ENCODE measurements around the gene FUT4.
A peak's percentile ranks its signal among the peaks of the same experiment; 100 is the strongest.

Gene FUT4

DNA sequence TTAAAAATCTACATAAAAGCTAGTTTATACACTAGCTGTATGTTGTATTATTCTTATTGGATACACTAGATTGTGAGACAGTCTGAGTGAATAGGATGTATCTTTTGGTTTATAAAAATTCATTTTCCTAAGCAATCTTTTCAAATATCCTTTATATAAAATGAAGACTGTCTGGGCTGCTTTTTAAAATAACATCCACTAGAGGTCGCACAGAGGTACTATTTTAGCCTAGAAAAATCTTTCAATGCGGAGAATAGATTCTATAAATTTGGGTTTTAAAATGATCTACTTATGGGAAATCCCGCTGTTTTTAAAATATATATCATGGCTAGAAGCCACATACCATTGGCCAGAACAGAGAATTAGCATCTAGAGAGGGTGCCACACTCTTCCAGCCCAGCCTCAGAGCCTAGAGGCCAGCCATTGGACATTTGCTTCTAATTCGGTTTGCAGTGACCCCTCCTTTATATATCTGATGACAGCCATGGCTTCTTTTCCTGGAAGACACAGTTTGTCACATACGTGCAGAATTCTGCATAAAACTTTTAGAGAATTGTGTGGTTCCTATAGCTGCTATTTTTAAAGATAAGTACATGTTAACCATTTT is 24.1 kb upstream of the FUT4 start:
- DNase-seq (ENCODE audit: low spot score in 2 of 2), result peak; percentile 28 to 32
- in situ Hi-C loops (cut with MboI; ENCODE audit: low sequenced_read_pairs), result loop anchor here (10.0 to 25.0 kb wide), 2 partner anchors 85 to 632 kb away; no protein-coding TSS in a partner anchor
- H3K36me3 ChIP-seq (replicated peaks), result no peaks in the 10 kb centered on the region
- no peak overlapping the region for H3K4me3 ChIP-seq
- H3K4me1 ChIP-seq, result no peaks in the 10 kb centered on the region
- H3K9me3 ChIP-seq, result no peaks in the 10 kb centered on the region
- H3K27me3 ChIP-seq (ENCODE audit: low read depth), result peaks cover 18% of the 10 kb centered on the region

DNA sequence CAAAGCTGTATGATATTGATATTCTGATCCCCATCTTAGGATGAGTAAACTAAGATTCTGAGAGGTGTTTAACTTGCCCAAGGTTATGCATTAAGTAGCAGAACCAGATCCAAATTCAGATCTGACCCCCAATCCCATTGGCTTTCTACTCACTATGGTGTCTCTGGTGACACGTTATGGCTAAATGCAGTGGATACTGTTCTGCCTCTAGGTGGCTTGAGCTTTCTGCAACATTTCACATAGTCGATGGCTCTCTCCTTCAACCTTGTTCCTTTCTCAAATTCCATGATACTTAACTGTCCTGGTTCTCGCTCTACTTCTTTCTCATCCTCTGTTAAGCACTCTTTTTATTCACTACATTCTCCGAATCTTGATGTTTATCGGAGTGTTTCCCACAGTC is 22.0 kb upstream of the FUT4 start:
- no peak for DNase-seq (ENCODE audit: low spot score in 2 of 2)
- in situ Hi-C loops (cut with MboI; ENCODE audit: low sequenced_read_pairs), result loop anchor here (10.0 to 25.0 kb wide), 2 partner anchors 83 to 634 kb away; no protein-coding TSS in a partner anchor

DNA sequence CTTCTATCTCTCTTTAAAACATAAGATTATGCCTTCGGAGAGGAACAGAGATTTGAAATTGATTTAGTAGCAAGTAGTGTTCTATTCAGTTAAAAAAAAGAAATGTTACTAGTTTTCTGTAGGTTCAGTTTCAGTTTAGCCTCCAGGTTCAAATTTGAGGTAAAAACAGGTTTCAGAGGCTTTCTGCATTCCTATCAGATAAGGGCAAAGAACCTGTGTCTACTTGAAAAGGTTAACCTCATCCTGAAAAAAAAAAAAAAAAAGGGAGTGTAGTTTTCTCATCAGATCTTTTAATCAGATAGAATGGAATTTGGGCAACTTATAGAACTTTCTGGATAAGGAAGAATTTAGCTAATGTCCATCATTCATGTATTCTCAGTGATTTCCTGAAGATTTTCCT is 19.4 kb upstream of the FUT4 start:
- Histone ChIP-seq H3K36me3 (replicated peaks) (no peaks in the 10 kb centered on the region), H3K4me1 (no peaks in the 10 kb centered on the region), H3K9me3 (no peaks in the 10 kb centered on the region), H3K27me3 (ENCODE audit: low read depth) (peaks cover 12% of the 10 kb centered on the region; the same call in 1 of the 2 replicates), H3K4me3 (no peak overlapping the region)
- in situ Hi-C loops (cut with MboI; ENCODE audit: low sequenced_read_pairs), result loop anchor here (10.0 to 25.0 kb wide), 2 partner anchors 80 to 637 kb away; no protein-coding TSS in a partner anchor
- DNase-seq (ENCODE audit: low spot score in 2 of 2), result no peak

More for the DNA sequence above, 22.0 kb upstream of the FUT4 start:
- H3K4me3 ChIP-seq, result no peak overlapping the region
- peaks cover 13% of the 10 kb centered on the region for H3K27me3 ChIP-seq (ENCODE audit: low read depth)
- no peaks in the 10 kb centered on the region for H3K36me3 ChIP-seq (replicated peaks)
- H3K4me1 ChIP-seq, result no peaks in the 10 kb centered on the region
- H3K9me3 ChIP-seq, result no peaks in the 10 kb centered on the region

DNA sequence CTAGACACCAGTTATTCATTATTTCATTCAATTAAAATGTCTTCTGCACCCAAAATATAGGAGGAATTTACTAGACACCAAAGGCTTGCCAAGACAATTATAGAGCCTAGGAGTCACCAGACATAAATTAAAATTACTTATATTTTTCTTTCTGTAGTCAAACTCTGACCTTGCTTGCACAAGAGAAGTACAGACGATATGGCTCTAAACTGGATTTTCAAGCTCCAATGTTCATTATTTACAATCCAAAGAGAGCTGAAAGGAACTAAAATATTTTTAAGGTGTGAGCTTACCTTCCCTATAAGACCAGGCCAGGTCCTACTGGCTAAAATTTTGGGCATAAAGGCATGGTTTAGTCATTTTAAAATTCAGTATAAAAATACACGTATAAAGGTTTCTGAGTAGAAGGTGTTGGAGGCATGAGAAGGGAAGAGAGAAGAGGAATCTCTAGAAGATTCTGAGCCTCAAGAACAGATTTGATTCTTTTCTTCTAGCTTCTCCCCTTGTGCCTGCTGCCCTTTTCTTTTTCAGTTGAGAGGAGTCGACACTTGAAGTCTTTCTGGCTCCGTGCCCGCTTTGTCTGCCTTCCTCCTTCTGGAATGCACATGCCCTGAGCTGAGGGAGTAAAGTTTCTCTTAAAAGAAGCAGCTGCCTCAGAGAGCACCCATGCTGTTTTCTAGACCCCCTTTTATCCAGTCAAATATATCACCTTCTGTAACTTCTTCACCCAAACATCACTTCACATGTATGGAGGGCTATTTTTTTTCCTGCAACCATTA is 18.0 kb upstream of the FUT4 start:
- H3K36me3 ChIP-seq (replicated peaks), result no peaks in the 10 kb centered on the region
- H3K27me3 ChIP-seq (ENCODE audit: low read depth), result peaks cover 12% of the 10 kb centered on the region; the same call in 1 of the 2 replicates
- H3K4me1 ChIP-seq, result no peaks in the 10 kb centered on the region
- in situ Hi-C loops (cut with MboI; ENCODE audit: low sequenced_read_pairs), result loop anchor here (10.0 kb wide), 1 partner anchor 79 kb away; no protein-coding TSS in a partner anchor
- DNase-seq (ENCODE audit: low spot score in 2 of 2), result peak; percentile 18 to 67
- no peak overlapping the region for H3K4me3 ChIP-seq
- H3K9me3 ChIP-seq, result no peaks in the 10 kb centered on the region

DNA sequence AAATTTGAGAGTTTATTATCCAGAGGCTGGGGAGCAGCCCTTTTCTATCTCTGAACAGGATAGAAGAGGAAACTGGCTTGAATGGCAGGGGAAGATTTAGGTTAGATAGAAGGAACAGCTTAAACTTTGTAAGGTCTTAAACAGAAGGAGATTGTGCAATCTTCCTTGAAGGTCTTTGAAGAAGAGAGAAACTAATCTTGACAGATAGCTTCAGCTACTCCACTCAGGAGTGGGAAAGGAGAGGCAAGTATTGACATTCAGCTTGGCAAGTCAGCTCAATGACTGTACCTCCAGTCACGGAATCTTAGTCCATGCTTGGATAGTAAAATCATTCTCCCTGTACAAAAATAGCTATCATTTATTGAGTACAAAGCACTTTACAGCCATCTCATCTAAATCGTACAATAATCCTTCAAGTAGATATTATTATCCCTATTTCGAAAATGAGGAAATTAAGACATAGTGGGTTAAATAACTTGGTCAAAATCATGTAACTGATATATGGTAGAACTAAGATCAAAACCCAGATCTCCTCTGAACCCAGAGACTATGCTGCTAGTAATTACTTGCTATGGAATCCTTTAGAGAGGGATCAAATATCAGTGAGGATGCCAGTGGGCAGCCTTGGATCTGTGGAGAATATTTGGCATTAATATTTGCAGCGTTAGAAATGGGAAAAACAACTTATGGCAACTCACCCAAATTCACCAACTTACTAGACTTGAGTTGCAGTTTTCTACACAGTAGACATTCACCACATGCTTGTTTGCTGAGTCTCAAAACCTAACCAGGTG is 16.9 kb upstream of the FUT4 start:
- Histone ChIP-seq H3K36me3 (replicated peaks) (no peaks in the 10 kb centered on the region), H3K4me1 (no peaks in the 10 kb centered on the region), H3K4me3 (no peak overlapping the region), H3K9me3 (no peaks in the 10 kb centered on the region), H3K27me3 (ENCODE audit: low read depth) (peaks cover 12% of the 10 kb centered on the region; the same call in 1 of the 2 replicates)
- in situ Hi-C loops (cut with MboI; ENCODE audit: low sequenced_read_pairs), result loop anchor here (10.0 kb wide), 1 partner anchor 78 kb away; no protein-coding TSS in a partner anchor
- DNase-seq (ENCODE audit: low spot score in 2 of 2), result no peak

DNA sequence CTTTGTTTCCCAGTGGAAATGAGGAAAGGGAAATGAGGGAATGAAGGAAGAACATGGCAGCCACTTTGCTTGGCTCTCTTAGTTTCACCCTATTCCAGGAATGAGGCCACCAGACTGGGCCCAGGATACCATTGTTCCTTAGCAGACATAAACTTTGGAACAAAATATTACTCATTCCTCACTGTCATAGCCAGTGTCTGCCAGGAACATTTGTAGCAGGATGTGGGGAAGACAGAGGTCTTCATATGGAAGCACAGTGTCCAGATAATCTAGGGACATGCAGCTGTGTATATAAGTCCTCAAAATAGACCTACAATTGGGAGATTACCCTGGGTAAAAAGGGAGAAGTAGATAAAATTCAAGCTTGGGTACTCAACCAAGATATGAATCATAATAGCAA is 15.2 kb upstream of the FUT4 start:
- peaks cover 17% of the 10 kb centered on the region for H3K27me3 ChIP-seq (ENCODE audit: low read depth)
- H3K4me3 ChIP-seq, result no peak overlapping the region
- in situ Hi-C loops (cut with MboI; ENCODE audit: low sequenced_read_pairs), result loop anchor here (10.0 kb wide), 1 partner anchor 76 kb away; no protein-coding TSS in a partner anchor
- DNase-seq (ENCODE audit: low spot score in 2 of 2), result no peak
- no peaks in the 10 kb centered on the region for H3K4me1 ChIP-seq
- H3K9me3 ChIP-seq, result no peaks in the 10 kb centered on the region
- no peaks in the 10 kb centered on the region for H3K36me3 ChIP-seq (replicated peaks)

DNA sequence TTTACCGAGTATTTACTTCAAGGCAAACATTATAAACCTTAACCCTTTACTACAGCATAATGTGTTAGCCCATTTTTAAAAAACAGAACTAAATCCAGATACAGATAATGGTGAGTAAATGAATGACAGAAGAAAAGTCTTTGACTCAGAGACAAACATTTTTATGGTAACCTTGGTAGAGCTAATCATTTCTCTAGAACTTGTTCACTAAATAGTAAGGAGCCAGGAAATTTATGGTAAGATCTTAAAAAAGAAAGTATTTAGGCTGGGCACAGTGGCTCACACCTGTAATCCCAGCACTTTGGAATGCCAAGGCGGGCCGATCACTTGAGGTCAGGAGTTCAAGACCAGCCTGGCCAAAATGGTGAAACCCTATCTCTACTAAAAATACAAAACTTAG is 11.5 kb upstream of the FUT4 start:
- in situ Hi-C loops (cut with MboI; ENCODE audit: low sequenced_read_pairs), result no loop called here
- no peak for DNase-seq (ENCODE audit: low spot score in 2 of 2)
- Histone ChIP-seq H3K36me3 (replicated peaks) (no peaks in the 10 kb centered on the region), H3K4me3 (no peak overlapping the region), H3K27me3 (ENCODE audit: low read depth) (peaks cover 17% of the 10 kb centered on the region), H3K4me1 (no peaks in the 10 kb centered on the region), H3K9me3 (no peaks in the 10 kb centered on the region)

DNA sequence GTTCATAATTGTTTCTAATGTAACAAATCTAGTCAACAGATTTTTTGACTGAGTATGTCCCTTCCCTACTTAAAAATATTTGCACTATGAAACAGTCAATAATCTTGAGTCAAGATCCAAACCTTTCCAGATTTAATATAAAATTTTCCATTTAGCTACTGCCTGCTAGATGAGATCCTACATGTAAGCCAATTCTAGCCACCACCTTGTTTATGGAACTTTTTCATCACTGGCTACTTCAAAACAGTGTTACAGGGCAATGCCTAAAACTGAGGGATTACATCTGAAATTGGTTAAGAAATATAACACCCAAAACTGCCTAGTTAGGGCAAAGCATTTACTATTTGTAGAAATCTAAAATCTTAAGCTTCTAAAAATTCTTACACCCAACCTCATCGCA is 10.5 kb upstream of the FUT4 start:
- H3K4me3 ChIP-seq, result no peak overlapping the region
- H3K36me3 ChIP-seq (replicated peaks), result no peaks in the 10 kb centered on the region
- no peaks in the 10 kb centered on the region for H3K9me3 ChIP-seq
- peaks cover 16% of the 10 kb centered on the region for H3K27me3 ChIP-seq (ENCODE audit: low read depth)
- no peaks in the 10 kb centered on the region for H3K4me1 ChIP-seq
- DNase-seq (ENCODE audit: low spot score in 2 of 2), result no peak
- in situ Hi-C loops (cut with MboI; ENCODE audit: low sequenced_read_pairs), result no loop called here

DNA sequence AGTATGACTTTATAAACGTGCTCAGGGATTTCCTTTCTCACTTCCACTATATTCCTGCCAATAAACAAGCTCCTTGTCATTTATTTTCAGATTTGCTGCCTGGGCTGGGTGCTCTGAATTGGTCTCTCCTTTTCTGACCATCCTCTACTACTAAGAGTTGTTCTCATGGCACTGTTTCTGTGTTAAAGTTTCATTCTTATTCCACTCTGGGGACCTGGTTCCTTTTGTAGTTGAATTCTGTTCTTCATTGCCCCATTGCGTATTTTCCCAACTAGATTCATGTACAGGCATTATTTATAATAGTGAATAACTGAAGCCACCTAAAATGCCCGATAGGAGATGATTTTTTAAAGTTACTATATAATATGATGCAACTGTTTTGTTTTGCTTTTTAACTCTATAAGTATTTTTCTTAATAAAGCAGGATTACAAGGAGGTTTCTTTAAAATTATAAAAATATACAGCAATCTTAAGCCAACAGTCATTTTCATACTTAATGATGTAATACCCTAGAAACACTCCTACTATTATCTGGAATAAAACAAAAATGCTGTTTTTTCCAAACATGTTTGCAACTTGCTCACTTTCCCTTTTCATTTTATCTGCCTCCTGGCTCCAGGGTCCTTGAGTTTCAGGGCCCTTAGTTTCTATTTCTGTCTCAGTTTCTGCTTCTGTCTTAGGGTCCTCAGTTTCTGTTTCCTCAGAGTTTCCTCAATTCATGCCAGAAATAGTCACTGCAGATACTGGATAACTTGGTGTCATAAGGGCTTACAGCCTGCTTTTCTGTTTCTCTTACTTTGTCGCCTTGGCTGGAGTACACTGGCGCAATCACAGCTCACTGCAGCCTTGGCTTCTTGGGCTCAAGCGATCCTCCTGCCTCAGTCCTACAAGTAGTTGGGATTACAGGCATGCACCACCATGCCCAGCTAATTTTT is 9.8 kb upstream of the FUT4 start:
- Histone ChIP-seq H3K36me3 (replicated peaks) (no peaks in the 10 kb centered on the region), H3K4me3 (no peak overlapping the region), H3K4me1 (no peaks in the 10 kb centered on the region), H3K9me3 (no peaks in the 10 kb centered on the region), H3K27me3 (ENCODE audit: low read depth) (peaks cover 16% of the 10 kb centered on the region)
- in situ Hi-C loops (cut with MboI; ENCODE audit: low sequenced_read_pairs), result no loop called here
- no peak for DNase-seq (ENCODE audit: low spot score in 2 of 2)

DNA sequence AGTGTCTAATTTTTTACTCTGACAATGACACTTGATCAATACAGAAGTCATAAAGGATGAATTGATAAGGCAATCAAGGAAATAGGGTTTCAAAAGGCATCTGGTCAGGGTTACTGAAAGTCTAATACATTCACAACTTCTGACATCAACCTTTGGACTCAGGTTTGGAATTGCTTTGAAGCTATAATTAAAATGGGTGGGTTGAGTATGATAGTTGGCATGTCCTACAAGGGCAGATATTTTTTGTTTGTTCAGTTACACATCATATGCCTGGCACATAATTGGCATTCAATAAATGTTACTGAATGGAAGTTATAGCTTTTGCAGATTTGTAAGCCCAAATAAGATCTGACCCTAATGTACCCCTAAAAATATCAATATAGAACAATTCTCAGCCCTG is 7.3 kb upstream of the FUT4 start:
- no peak for DNase-seq (ENCODE audit: low spot score in 2 of 2)
- no peaks in the 10 kb centered on the region for H3K4me1 ChIP-seq
- H3K27me3 ChIP-seq (ENCODE audit: low read depth), result peaks cover 16% of the 10 kb centered on the region
- no peak overlapping the region for H3K4me3 ChIP-seq
- no peaks in the 10 kb centered on the region for H3K9me3 ChIP-seq
- H3K36me3 ChIP-seq (replicated peaks), result no peaks in the 10 kb centered on the region
- in situ Hi-C loops (cut with MboI; ENCODE audit: low sequenced_read_pairs), result no loop called here

DNA sequence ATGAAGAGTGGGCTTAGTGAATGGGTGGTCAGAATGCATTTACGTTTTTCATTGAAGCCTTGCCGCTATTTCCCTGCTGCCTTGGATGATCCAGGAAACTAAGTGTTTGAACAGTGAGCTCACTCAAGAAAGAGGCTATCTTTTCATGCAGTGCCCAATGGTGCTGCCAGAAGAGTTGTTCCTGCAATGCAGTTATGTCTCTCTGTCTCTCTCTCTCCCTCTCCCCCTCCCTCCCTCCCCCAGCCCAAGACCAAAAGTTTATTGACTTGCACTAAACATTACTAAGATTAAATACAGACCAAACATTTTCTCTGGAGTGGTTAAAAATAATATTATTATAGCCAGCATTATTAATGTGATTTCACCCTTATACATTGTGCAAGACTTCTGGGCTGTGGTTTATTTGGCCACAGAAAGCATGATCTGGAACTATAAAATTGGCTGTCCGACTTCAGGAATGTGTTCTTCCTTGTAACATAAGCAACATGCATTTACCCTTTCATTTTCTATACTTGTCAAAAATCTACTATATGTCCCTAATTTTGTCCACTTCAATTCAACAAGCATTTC is 6.6 kb upstream of the FUT4 start:
- Histone ChIP-seq H3K4me3 (no peak overlapping the region), H3K27me3 (ENCODE audit: low read depth) (peaks cover 16% of the 10 kb centered on the region), H3K4me1 (no peaks in the 10 kb centered on the region), H3K36me3 (replicated peaks) (no peaks in the 10 kb centered on the region), H3K9me3 (no peaks in the 10 kb centered on the region)
- in situ Hi-C loops (cut with MboI; ENCODE audit: low sequenced_read_pairs), result no loop called here
- no peak for DNase-seq (ENCODE audit: low spot score in 2 of 2)

DNA sequence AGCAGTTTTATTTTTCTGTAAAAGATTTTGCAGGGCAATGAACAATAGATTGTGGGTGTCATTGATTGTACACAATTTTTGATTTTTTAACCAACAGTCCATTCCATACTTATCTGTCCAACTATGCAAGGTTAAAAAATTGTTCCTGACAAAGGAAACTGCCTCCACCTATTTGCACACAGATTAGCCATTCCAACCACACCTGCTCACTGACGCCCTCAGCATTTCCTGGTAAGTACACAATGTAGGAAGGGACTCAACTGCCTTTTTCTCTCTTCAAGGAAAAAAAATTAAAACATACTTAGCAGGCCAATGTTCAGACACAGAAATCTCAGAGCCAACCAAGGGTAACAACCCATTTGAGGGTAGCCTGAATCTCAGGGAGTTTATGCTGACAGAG is 4.3 kb upstream of the FUT4 start:
- H3K4me1 ChIP-seq, result no peaks in the 10 kb centered on the region
- in situ Hi-C loops (cut with MboI; ENCODE audit: low sequenced_read_pairs), result no loop called here
- H3K27me3 ChIP-seq (ENCODE audit: low read depth), result peaks cover 11% of the 10 kb centered on the region; the same call in 1 of the 2 replicates
- no peak for DNase-seq (ENCODE audit: low spot score in 2 of 2)
- H3K36me3 ChIP-seq (replicated peaks), result no peaks in the 10 kb centered on the region
- no peaks in the 10 kb centered on the region for H3K9me3 ChIP-seq
- no peak overlapping the region for H3K4me3 ChIP-seq
